Fibroblast of peridontal ligament (primary cell): ENCODE data around the gene SELENOF.
A peak's percentile ranks its signal among the peaks of the same experiment; 100 is the strongest.

Experiments
- DNase-seq: peaks from one replicate; pipeline ENCODE4 v3.0.0-alpha.2; 2010; ENCODE audit errors: extremely low read depth

The SELENOF gene

DNA sequence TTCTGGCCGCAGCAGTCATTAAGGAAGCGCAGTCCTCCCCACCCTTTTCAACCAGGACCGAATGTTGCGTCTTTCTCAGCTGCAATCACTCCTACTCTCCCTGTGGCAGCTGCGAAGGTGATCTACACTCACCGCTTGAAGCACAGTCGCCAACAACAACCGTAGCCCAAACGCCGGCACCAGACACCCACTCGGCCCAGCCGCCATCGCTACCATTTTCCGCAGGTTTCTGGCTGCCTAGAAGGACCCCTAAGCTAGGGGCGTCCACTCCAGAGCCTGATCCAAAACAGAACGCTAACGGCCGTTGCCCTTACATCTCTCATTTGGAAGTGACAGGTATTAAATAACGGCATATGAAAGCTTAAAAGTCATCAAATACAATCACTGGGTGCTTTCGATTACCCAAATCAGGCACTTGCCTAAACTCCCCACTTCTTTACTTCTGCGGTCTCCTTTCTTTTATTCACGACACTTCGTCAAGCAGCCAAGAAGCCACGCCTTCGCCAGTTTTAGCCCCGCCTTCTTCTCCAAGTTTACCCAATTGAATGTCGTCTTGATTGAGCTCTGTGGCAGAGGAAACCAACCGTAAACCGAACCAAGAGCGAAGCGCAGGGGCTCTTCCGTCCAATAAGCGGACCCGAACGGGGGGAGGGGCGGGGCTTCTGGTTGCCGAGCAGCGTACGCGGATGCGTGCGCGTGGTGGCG is at the start of gene SELENOF:
Gene SELENOF, minus strand, starts transcription at position 231 of the 705 bp plus-strand sequence. Its CDS starts 15 bp downstream, at position 216.
- DNase-seq: peak; percentile 100

DNA sequence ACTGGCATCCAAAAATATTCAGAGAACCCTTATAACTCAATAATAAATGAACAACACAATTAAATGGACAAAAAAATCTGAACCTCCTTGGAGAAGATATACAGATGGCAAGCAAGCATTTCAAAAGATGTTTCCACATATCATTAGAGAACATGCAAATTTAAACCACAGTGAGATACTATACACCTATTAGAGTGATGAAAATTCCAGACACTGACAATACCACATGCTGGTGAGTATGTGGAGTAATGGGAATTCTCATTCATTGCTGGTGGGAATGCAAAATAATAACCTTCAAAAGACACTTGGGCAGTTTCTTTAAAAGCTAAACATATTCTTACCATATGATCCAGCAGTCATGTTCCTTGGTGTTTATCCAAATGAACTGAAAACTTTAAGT is 46.6 kb upstream of the SELENOF start:
- no peak for DNase-seq

- DNase-seq: peak; percentile 62
Observed at GRCh38 chr1:86957221-86957620, 43.3 kb upstream of the SELENOF start.

DNA sequence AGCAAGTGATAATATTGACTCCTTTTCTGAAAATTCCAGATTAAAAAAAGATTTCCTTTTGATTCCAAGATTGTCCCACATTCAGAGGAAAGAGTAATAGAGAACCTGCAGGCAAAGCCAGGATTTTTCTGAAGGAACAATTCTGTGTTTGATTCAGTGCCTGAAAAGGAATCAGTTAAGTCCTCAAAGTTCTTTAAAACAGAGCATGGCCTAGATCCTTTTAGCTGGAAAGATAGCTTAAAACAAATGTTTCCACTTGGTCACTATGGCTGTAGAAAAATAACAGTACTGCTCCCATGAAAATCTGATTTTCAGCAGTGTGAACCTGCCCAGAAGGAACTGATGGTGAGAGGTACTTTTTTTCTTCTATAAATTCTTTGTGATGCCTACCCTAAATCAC is 42.3 kb upstream of the SELENOF start:
- no peak for DNase-seq

- no peak for DNase-seq
Observed at GRCh38 chr1:86955678-86956077, 41.8 kb upstream of the SELENOF start.

DNA sequence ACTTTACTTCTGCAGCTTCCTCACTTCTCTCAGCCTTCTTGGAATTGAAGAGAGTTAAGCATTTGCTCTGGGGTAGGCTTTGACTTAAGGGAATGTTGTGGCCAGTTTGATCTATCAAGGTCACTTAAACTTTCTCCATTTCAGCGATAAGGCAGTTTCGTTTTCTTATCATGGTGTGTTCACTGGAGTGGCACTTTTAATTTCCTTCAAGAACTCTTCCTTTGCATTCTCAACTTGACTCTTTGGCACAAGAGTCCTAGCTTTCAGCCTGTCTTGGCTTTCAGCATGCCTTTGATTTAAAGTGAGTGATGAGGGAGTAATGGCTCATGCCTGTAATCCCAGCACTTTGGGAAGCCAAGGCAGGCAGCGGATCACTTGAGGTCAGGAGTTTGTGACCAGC is 39.2 kb upstream of the SELENOF start:
- no peak for DNase-seq

GRCh38 chr1:86951430-86951829 is 37.5 kb upstream of the SELENOF start:
- DNase-seq: no peak

DNA sequence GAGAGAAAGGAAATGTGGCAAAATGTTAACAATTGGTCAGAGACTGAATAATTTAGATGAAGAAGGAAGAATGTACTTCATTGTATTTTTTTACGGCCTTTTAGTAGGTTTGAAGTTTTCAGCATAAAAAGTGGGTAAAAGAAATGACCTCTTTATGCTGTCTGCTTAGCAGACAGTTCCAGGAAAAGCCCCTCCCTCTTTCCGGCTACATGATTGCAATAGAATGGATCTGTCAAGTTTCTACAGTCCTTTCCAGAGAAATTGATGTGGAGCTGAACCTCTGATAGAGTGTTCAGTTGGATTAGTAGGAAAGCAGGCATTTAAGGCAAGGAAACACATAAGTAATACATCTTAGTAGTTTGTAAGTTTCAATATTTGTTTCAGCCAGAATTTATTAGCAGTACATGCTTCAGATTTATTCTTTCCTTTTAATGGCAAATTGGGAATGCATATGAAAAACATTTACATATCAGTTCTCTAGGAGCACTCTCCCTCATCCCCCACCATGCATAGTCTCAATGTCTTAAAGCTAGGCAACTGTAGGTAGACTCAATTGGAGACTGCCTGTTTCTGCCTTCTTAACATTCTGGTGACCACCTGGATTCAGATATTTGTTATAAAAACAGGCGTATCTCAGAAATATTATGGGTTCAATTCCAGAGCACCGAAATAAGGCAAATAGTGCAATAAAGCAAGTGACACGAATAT is 36.9 kb upstream of the SELENOF start:
- no peak for DNase-seq

GRCh38 chr1:86948212-86948611 is 34.3 kb upstream of the SELENOF start:
- no peak for DNase-seq

GRCh38 chr1:86942743-86943142 is 28.8 kb upstream of the SELENOF start:
- no peak for DNase-seq

DNA sequence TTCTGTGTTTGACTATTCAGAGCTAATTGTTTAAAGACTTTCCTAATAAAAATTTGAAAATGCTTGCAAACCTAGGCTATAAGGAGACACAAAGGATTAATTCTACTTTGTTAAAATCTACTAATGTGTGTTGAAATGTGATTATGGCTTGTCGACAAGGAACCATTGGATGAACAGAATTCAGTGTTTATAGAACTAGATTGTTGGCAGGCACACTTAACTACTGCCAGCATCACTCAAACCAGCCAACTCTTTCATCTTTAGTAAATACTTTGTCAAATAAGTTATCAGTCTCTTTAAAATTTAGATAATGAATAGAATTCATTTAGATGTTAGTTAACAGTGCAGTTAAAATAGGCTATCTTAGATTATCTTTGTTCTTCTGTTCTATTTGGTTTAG is 28.1 kb upstream of the SELENOF start:
- no peak for DNase-seq

DNA sequence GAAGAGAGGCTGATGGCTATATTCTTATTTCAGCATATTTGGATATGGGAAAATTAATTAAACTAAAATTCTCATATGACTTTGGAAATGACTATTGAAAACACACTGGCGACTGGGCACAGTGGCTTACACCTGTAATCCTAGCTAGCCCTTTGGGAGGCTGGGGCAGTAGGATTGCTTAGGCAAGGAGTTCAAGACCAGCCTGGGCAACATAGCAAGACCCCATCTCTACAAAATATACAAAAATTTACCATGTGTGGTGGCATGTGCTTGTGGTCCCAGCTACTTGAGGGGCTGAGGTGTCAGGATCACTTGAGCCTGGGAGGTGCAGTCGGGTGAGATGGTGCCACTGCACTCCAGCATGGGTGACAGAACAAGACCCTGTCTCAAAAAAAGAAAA is 26.7 kb upstream of the SELENOF start:
- no peak for DNase-seq

DNA sequence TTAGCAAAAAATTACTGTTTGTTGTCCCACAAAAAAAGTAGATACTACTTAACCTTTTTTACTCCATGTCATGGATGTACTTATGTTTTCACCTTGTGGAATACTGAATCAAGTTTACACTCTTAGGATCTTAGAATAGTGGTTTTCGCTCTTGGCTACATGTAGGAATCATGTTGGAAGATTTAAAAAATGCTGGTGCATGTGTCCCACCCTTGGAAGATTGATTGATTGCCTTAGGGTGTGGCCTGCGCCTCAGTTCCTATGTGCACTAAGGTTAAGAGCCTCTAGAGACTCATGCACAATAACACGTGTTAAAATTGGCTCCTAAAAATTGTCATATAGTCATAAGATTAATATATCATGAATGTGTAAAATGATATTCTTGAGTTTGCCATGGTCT is 25.5 kb upstream of the SELENOF start:
- no peak for DNase-seq

- DNase-seq: no peak
Observed at GRCh38 chr1:86938855-86939254, 24.9 kb upstream of the SELENOF start.

DNA sequence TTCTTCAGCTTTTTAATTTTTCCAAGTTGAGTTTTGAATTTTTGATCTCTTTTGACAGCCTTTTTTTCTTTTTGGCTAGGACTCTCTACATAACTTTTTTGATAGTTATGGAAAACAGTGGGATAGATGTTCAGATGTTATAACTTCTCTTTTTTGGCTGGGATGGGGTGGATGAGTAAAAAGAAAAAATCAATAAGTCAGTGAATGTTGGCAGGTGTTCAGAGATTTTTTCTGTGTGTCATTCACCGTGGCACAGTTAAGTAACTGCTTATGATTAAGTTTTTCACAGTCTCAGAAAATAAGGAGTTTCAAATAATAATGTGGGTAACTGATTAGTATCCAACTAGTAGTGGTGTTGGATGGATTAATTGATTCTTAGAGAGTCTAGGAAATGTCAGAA is 24.5 kb upstream of the SELENOF start:
- DNase-seq: peak; percentile 17

DNA sequence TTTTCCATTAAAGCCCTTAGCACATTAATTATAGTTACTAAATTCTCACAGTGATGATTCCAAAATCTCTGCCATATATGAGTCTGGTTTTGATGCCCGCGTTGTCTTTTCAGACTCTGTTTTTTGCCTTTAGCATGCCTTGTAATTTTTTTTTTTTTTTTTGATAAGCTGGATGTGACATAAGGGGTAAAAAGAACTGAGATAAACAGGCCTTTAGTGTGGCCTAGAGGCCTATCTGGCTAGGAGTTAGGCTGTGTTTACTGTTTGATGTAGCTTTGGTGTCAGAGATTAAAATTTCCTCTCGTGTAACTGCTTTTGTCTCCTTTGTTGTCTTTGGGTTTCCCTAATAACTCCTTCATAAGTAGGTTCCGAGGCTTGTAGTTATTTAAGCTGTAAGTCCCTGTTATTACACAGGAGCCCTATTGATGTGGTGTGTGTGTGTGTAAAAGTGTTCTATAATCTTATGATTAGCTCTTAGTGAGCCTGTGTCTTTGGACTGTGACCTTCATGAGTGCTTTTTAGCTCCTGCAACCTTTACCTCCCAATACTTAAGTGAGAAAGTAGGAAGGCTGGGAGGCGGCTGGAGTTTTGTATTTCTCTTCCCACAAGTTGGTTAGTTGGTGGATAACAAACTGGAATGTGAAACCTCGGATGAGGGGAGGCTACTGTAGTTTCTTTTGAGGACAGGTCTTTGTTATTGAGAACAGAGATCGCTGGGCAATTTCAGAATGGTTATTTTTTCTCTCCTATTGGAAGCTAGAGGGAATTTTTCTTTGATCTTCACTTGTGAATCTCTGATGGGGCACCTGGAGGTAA is 19.8 kb upstream of the SELENOF start:
- DNase-seq: peak; percentile 36

GRCh38 chr1:86933051-86933450 is 19.1 kb upstream of the SELENOF start:
- DNase-seq: no peak

DNA sequence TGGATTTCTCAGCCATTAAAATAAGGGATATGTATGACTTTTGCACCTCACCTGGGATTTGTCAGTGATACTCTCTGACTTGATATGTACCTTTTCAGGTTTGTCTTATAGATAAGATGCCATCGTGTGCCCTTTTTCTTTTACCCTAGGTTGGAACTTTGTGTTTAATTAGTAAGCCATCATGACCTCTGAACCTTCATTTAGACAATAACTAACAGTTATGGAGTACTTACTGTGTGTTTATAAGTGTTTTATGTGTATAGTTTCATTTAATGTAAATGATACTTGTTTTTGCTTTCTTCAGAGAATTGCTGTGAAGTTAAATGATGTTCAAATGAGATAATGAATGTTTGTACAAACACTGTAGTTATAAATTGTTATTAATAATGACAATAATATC is 14.9 kb upstream of the SELENOF start:
- DNase-seq: no peak

DNA sequence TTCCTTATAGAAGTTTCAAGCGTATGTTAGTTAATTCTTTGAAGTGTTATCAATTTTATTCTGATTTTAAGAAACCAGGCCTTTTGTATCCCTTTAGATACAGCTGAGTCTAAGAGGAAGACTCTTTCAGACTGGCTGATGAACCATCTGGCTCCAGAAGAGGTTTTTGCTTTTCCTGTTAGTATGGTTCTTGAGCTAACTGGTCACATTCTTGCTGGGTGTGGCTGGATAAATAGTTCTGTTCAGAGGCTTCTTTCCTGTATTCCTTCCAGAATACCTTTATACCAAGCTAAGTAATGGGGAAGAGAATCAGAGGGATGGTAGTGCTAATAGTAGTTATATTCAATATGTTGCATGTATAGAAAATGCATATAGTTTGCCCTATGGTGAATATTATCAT is 13.0 kb upstream of the SELENOF start:
- no peak for DNase-seq

DNA sequence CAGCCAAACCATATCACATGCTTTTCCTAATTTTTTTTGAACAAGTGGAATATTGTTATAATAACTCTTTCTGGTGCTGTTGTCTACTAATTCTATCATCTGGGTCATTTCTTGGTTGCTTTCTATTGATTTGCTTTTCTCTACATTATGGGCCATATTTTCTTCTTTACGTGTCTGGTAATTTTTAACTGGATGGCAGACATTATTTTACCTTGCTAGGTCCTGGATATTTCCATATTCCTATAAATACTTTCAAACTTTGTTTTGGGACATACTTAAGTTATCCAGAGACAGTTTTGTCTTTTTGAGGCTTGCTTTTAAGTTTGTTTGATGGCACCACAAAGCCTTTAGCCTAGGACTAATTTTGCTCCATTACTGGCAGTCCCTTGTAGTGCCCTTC is 11.8 kb upstream of the SELENOF start:
- DNase-seq: no peak

GRCh38 chr1:86924324-86924960 is 10.5 kb upstream of the SELENOF start:
- no peak for DNase-seq

DNA sequence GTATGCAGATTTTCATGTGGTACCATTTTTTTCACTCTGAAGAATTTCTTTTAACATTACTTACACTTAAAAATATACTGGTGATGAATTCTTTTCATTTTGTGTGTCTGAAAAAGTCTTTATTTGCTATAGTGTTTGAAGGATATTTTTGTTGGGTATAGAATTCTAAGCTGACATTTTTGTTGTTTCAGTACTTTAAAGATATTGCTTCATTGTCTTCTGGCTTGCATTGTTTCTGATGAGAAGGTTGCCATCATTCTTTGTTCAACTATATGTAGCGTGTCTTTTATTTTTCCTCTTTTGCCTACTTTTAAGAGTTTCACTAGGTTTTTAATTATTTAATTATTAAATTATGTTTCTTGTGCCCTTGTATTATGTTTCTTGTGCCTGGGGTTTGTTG is 8.5 kb upstream of the SELENOF start:
- no peak for DNase-seq
